GM23338 (cell line): ENCODE measurements around the gene RNU6-9. TPM values are rescaled to one million over a fixed set of nuclear protein-coding genes. Genes with fewer than 3 reads are reported as not detected.
"Not testable (repeated sequence)": the region's sequence is repeated elsewhere in the genome, so short reads cannot be mapped to it uniquely, and the experiment has no call there.

Experiments used
- ATAC-seq: fragments of 200-7000 bp; cut with Tn5 transposase; 3 replicates; pipeline ENCODE4 v1.9.1; 2020
- DNase-seq: peaks from one replicate; pipeline ENCODE4 v3.0.0-alpha.2; 2015; ENCODE audit warnings: low spot score
- H2AFZ ChIP-seq: fragments of 200-600 bp; sonication (generic); 2 replicates; pipeline ENCODE4 v1.8.0; 2016; ENCODE audit warnings: antibody characterized with exemption, mild to moderate bottlenecking, moderate library complexity
- H3F3A ChIP-seq: fragments of 200-600 bp; sonication (generic); replicated peaks from 2 replicates; pipeline ENCODE4 v1.8.0; 2017; ENCODE audit warnings: antibody characterized with exemption, mixed run types, low read depth
- H3K27ac ChIP-seq: fragments of 200-600 bp; sonication (generic); 2 replicates; pipeline ENCODE4 v1.6.1; 2016; ENCODE audit warnings: low read depth
- H3K27me3 ChIP-seq: fragments of 200-600 bp; sonication (generic); 2 replicates; pipeline ENCODE4 v1.8.0; 2016; ENCODE audit warnings: mild to moderate bottlenecking, mixed run types, moderate library complexity; ENCODE audit not compliant: insufficient read depth
- H3K36me3 ChIP-seq: fragments of 200-600 bp; sonication (generic); 2 replicates; pipeline ENCODE4 v1.8.0; 2016; ENCODE audit warnings: mild to moderate bottlenecking; ENCODE audit not compliant: insufficient read depth
- H3K4me1 ChIP-seq: fragments of 200-600 bp; sonication (generic); 2 replicates; pipeline ENCODE4 v1.8.0; 2016; ENCODE audit warnings: mild to moderate bottlenecking, moderate library complexity; ENCODE audit not compliant: insufficient read depth
- H3K4me2 ChIP-seq: fragments of 200-600 bp; sonication (generic); 2 replicates; pipeline ENCODE4 v1.7.1; 2017; ENCODE audit warnings: mixed run types
- H3K4me3 ChIP-seq: fragments of 200-600 bp; sonication (generic); 2 replicates; pipeline ENCODE4 v1.6.1; 2016; ENCODE audit warnings: mixed run types
- H3K79me2 ChIP-seq: fragments of 200-600 bp; sonication (generic); replicated peaks from 2 replicates; pipeline ENCODE4 v1.8.0; 2017; ENCODE audit warnings: mild to moderate bottlenecking; ENCODE audit not compliant: insufficient read depth
- H3K9me2 ChIP-seq: fragments of 200-600 bp; sonication (generic); 2 replicates; pipeline ENCODE4 v1.8.0; 2017; ENCODE audit not compliant: insufficient read depth
- H4K20me1 ChIP-seq: fragments of 200-600 bp; sonication (generic); replicated peaks from 2 replicates; pipeline ENCODE4 v1.8.0; 2017; ENCODE audit warnings: mild to moderate bottlenecking; ENCODE audit not compliant: insufficient read depth
- H3K27ac Mint-ChIP-seq: 2 replicates; pipeline ENCODE4 v1.8.0; 2020; ENCODE audit warnings: inconsistent platforms, mild to moderate bottlenecking, moderate library complexity, mixed read lengths
- H3K27me3 Mint-ChIP-seq: 3 replicates; pipeline ENCODE4 v1.8.0; 2022; ENCODE audit warnings: low read depth, mild to moderate bottlenecking, moderate library complexity, mixed read lengths, inconsistent platforms; ENCODE audit not compliant: insufficient read depth, poor library complexity
- H3K36me3 Mint-ChIP-seq: 3 replicates; pipeline ENCODE4 v1.8.0; 2021; ENCODE audit warnings: low read depth, mild to moderate bottlenecking, inconsistent platforms, moderate library complexity, mixed read lengths
- H3K4me1 Mint-ChIP-seq: 3 replicates; pipeline ENCODE4 v1.8.0; 2020; ENCODE audit warnings: mild to moderate bottlenecking, inconsistent platforms, mixed read lengths
- H3K4me3 Mint-ChIP-seq: 3 replicates; pipeline ENCODE4 v1.8.0; 2021; ENCODE audit warnings: moderate library complexity, mild to moderate bottlenecking, inconsistent platforms, mixed read lengths
- H3K9me3 Mint-ChIP-seq: 3 replicates; pipeline ENCODE4 v1.8.0; 2020; ENCODE audit warnings: moderate library complexity, mild to moderate bottlenecking, inconsistent platforms, mixed read lengths
- CREB1 ChIP-seq: fragments of 250-450 bp; sonication (Bioruptor Pico); IDR thresholded peaks from 2 replicates; pipeline ENCODE4 v1.5.0; 2020; ENCODE audit warnings: low read depth, mild to moderate bottlenecking, moderate library complexity
- JUNB ChIP-seq: IDR thresholded peaks from one replicate; pipeline ENCODE4 v1.6.1; 2016; ENCODE audit warnings: antibody characterized with exemption; ENCODE audit not compliant: unreplicated experiment
- polyA plus RNA-seq: library from polyadenylated mRNA; unstranded; fragments of >200 nt; fragmentation: Nextera tagmentation; extraction: Ambion mirVana; gene quantifications from 2 replicates; pipeline ENCODE4 v1.2.1, GENCODE V29; 2016
- total RNA-seq: library from RNA; depleted of rRNA; stranded (reverse); fragments of >200 nt; shearing (Covaris generic); gene quantifications from 2 replicates; pipeline ENCODE4 v1.2.3, GENCODE V29; 2014
- TF ChIP-seq, protein P1 (sequence below): IDR thresholded peaks from one replicate; pipeline ENCODE4 v1.6.1; 2018; ENCODE audit warnings: antibody characterized with exemption; ENCODE audit not compliant: unreplicated experiment
- TF ChIP-seq, protein P2 (sequence below): IDR thresholded peaks from 2 replicates; pipeline ENCODE4 v1.6.1; 2016; ENCODE audit warnings: antibody characterized with exemption
- TF ChIP-seq, protein P3 (sequence below): fragments of 250-450 bp; sonication (Bioruptor Pico); IDR thresholded peaks from 2 replicates; pipeline ENCODE4 v1.5.0; 2020; ENCODE audit warnings: mild to moderate bottlenecking, moderate library complexity

RNU6-9 gene
- total and polyA plus RNA-seq, 2 experiments from 2014 or later: not detected

DNA sequence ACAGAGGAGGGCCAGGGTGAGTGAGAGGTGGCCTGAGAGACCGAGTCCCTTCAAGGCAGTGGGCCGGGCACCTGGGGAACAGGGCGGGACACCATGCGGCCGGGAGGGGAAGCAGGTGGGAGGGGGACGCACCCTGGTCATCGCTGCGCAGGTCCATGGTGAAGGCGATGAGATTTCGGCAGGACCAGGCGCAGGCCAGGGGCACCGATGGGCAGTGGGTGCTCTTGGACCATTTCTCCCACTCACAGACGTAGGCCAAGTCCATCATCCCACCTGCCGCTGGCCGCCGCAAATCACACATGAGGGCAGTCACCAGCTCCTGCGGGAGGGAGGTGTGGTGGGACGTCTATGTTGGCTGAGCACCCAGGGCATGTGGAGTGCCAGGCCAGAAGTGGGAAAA lies 2.5 kb upstream of the RNU6-9 start:
- TF ChIP-seq, protein P1, sequence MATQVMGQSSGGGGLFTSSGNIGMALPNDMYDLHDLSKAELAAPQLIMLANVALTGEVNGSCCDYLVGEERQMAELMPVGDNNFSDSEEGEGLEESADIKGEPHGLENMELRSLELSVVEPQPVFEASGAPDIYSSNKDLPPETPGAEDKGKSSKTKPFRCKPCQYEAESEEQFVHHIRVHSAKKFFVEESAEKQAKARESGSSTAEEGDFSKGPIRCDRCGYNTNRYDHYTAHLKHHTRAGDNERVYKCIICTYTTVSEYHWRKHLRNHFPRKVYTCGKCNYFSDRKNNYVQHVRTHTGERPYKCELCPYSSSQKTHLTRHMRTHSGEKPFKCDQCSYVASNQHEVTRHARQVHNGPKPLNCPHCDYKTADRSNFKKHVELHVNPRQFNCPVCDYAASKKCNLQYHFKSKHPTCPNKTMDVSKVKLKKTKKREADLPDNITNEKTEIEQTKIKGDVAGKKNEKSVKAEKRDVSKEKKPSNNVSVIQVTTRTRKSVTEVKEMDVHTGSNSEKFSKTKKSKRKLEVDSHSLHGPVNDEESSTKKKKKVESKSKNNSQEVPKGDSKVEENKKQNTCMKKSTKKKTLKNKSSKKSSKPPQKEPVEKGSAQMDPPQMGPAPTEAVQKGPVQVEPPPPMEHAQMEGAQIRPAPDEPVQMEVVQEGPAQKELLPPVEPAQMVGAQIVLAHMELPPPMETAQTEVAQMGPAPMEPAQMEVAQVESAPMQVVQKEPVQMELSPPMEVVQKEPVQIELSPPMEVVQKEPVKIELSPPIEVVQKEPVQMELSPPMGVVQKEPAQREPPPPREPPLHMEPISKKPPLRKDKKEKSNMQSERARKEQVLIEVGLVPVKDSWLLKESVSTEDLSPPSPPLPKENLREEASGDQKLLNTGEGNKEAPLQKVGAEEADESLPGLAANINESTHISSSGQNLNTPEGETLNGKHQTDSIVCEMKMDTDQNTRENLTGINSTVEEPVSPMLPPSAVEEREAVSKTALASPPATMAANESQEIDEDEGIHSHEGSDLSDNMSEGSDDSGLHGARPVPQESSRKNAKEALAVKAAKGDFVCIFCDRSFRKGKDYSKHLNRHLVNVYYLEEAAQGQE: no peak
- TF ChIP-seq, protein P2, sequence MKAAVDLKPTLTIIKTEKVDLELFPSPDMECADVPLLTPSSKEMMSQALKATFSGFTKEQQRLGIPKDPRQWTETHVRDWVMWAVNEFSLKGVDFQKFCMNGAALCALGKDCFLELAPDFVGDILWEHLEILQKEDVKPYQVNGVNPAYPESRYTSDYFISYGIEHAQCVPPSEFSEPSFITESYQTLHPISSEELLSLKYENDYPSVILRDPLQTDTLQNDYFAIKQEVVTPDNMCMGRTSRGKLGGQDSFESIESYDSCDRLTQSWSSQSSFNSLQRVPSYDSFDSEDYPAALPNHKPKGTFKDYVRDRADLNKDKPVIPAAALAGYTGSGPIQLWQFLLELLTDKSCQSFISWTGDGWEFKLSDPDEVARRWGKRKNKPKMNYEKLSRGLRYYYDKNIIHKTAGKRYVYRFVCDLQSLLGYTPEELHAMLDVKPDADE: no peak
- TF ChIP-seq CREB1 (CRISPR knock-in tag) (no peak), JUNB (no peak)
- TF ChIP-seq, protein P3, sequence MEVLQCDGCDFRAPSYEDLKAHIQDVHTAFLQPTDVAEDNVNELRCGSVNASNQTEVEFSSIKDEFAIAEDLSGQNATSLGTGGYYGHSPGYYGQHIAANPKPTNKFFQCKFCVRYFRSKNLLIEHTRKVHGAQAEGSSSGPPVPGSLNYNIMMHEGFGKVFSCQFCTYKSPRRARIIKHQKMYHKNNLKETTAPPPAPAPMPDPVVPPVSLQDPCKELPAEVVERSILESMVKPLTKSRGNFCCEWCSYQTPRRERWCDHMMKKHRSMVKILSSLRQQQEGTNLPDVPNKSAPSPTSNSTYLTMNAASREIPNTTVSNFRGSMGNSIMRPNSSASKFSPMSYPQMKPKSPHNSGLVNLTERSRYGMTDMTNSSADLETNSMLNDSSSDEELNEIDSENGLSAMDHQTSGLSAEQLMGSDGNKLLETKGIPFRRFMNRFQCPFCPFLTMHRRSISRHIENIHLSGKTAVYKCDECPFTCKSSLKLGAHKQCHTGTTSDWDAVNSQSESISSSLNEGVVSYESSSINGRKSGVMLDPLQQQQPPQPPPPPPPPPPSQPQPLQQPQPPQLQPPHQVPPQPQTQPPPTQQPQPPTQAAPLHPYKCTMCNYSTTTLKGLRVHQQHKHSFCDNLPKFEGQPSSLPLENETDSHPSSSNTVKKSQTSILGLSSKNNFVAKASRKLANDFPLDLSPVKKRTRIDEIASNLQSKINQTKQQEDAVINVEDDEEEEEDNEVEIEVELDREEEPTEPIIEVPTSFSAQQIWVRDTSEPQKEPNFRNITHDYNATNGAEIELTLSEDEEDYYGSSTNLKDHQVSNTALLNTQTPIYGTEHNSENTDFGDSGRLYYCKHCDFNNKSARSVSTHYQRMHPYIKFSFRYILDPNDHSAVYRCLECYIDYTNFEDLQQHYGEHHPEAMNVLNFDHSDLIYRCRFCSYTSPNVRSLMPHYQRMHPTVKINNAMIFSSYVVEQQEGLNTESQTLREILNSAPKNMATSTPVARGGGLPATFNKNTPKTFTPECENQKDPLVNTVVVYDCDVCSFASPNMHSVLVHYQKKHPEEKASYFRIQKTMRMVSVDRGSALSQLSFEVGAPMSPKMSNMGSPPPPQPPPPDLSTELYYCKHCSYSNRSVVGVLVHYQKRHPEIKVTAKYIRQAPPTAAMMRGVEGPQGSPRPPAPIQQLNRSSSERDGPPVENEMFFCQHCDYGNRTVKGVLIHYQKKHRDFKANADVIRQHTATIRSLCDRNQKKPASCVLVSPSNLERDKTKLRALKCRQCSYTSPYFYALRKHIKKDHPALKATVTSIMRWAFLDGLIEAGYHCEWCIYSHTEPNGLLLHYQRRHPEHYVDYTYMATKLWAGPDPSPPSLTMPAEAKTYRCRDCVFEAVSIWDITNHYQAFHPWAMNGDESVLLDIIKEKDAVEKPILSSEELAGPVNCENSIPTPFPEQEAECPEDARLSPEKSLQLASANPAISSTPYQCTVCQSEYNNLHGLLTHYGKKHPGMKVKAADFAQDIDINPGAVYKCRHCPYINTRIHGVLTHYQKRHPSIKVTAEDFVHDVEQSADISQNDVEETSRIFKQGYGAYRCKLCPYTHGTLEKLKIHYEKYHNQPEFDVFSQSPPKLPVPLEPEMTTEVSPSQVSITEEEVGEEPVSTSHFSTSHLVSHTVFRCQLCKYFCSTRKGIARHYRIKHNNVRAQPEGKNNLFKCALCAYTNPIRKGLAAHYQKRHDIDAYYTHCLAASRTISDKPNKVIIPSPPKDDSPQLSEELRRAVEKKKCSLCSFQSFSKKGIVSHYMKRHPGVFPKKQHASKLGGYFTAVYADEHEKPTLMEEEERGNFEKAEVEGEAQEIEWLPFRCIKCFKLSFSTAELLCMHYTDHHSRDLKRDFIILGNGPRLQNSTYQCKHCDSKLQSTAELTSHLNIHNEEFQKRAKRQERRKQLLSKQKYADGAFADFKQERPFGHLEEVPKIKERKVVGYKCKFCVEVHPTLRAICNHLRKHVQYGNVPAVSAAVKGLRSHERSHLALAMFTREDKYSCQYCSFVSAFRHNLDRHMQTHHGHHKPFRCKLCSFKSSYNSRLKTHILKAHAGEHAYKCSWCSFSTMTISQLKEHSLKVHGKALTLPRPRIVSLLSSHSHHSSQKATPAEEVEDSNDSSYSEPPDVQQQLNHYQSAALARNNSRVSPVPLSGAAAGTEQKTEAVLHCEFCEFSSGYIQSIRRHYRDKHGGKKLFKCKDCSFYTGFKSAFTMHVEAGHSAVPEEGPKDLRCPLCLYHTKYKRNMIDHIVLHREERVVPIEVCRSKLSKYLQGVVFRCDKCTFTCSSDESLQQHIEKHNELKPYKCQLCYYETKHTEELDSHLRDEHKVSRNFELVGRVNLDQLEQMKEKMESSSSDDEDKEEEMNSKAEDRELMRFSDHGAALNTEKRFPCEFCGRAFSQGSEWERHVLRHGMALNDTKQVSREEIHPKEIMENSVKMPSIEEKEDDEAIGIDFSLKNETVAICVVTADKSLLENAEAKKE: no peak
- Histone ChIP-seq H3K9me2 (no peaks in the 10 kb centered on the region), H3K36me3 (no peaks in the 10 kb centered on the region), H3K4me1 (no peaks in the 10 kb centered on the region), H3K27ac (no peak overlapping the region), H3K27me3 (no peaks in the 10 kb centered on the region), H3F3A (peaks cover 3% of the 10 kb centered on the region; the same call in 1 of the 2 replicates), H3K4me3 (no peak overlapping the region), H3K4me2 (no peak overlapping the region), H4K20me1 (peaks cover 4% of the 10 kb centered on the region; the same call in 1 of the 2 replicates), H2AFZ (no peak overlapping the region), H3K79me2 (no peaks in the 10 kb centered on the region; the same call in 1 of the 2 replicates)
- peaks cover 3% of the 10 kb centered on the region; the same call in 1 of the 3 replicates for H3K9me3 Mint-ChIP-seq
- ATAC-seq: no peak
- H3K27ac Mint-ChIP-seq: no peak overlapping the region
- no peaks in the 10 kb centered on the region; the same call in 2 of the 3 replicates for H3K4me1 Mint-ChIP-seq
- H3K36me3 Mint-ChIP-seq: peaks cover 9% of the 10 kb centered on the region; the same call in 1 of the 3 replicates
- H3K4me3 Mint-ChIP-seq: peak overlapping the region; percentile 48; the same call in 2 of the 3 replicates
- H3K27me3 Mint-ChIP-seq: peaks cover 20% of the 10 kb centered on the region
- DNase-seq: no peak

DNA sequence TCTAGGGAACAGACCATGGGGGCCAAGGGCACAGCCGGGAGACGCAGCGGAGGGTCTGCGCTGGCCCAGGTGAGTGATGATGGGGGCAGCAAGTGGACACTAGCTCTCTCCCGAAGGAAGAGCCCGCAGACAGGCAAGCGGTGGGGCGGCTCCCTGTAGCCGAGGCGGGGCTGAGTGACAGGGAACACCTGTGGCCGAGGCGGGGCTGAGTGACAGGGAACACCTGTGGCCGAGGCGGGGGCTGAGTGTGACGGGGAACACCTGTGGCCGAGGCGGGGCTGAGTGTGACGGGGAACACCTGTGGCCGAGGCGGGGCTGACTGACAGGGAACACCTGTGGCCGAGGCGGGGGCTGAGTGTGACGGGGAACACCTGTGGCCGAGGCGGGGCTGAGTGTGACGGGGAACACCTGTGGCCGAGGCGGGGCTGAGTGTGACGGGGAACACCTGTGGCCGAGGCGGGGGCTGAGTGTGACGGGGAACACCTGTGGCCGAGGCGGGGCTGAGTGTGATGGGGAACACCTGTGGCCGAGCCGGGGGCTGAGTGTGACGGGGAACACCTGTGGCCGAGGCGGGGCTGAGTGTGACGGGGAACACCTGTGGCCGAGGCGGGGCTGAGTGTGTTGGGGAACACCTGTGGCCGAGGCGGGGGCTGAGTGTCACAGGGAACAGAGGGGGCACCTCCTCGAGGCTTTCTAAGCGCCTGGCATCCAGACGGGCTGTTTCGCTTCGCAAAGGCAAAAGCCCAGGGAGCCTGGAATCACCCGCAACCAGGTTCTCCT lies 1.7 kb upstream of the RNU6-9 start:
- not testable (repeated sequence) for H3K27ac ChIP-seq, H4K20me1 ChIP-seq, ATAC-seq, DNase-seq, H3F3A ChIP-seq, H2AFZ ChIP-seq, H3K27me3 ChIP-seq, H3K9me3 Mint-ChIP-seq, H3K36me3 ChIP-seq, H3K4me1 ChIP-seq, H3K79me2 ChIP-seq, H3K27ac Mint-ChIP-seq, H3K9me2 ChIP-seq, H3K4me1 Mint-ChIP-seq
- Histone ChIP-seq H3K4me3 (peak overlapping the region; percentile 76), H3K4me2 (peak overlapping the region; percentile 86)
- Mint-ChIP-seq H3K27me3 (peaks cover 20% of the 10 kb centered on the region), H3K4me3 (peak overlapping the region; percentile 82; the same call in 2 of the 3 replicates), H3K36me3 (peaks cover 11% of the 10 kb centered on the region)
